NCI-H2227 (cell line): ENCODE results near the gene BASP1.
"Not testable (repeated sequence)": the region's sequence is repeated elsewhere in the genome, so short reads cannot be mapped to it uniquely, and the experiment has no call there.

Experiments used
- DNase-seq: peaks from one replicate; lab custom pipeline; 2025; ENCODE audit not compliant: unreplicated experiment; lab: John Stamatoyannopoulos, UW

Gene BASP1

DNA sequence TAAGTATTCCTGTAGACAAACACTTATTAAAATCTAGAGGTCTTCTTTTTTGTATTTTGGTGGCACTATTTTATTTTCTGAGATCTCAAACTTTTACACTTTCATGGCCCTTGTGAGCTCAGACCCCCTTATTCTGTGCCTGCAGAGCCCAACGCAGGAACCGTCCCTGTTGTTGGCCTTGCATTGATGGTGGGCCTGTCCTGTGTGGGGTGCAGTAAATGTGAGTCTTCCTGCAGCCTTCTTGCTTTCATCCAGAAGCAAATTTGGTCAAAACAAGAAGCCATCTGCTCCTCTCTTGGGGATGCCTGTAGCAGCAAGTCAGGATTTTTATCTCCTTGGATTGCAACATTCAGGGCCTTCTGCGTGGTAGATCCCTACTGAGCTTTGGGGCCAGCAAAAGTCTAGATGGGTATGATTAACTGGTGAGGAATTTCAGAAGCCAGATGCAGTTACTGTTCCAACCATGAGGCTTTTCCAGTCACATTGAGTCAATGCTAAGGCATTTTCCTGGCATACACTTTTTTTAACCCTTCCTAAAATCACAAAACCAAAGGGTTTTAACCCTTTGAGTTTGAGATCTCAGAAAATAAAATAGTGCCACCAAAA lies 31.7 kb downstream of the BASP1 start:
- no peak for DNase-seq

DNA sequence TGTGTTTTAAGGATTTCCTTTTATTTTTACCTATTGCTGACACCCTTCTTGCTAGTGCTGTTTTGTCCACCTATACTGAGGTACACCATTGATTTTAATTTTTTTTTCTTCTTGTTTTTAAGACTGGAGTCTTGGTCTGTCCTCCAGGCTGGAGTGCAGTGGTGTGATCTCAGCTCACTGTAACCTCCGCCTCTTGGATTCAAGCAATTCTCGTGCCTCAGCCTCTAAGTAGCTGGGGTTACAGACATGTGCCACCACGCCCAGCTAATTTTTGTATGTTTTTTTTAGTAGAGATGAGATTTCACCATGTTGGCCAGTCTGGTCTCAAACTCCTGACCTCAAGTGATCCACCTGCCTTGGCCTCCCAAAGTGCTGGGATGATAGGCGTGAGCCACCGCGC lies 32.4 kb downstream of the BASP1 start:
- DNase-seq, result not testable (repeated sequence)

DNA sequence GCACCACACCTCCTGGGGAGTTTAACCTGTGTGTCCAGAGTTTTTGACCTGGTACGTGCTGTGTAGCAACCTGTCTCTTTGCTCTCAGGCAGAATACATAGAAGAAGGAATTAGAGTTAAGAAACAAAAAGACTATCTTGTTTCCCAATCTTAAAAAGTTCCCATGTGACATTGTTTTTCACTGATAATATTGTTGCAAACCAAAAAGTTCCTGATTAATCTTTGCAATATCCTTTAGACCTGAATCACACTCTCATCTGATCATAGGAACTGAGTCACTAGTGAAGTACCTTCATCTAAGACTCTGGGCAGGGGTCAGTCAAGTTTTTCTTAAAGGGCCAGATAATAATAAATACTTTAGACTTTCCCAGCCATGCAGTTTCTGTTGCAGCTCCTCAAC lies 35.1 kb downstream of the BASP1 start:
- DNase-seq, result no peak

DNA sequence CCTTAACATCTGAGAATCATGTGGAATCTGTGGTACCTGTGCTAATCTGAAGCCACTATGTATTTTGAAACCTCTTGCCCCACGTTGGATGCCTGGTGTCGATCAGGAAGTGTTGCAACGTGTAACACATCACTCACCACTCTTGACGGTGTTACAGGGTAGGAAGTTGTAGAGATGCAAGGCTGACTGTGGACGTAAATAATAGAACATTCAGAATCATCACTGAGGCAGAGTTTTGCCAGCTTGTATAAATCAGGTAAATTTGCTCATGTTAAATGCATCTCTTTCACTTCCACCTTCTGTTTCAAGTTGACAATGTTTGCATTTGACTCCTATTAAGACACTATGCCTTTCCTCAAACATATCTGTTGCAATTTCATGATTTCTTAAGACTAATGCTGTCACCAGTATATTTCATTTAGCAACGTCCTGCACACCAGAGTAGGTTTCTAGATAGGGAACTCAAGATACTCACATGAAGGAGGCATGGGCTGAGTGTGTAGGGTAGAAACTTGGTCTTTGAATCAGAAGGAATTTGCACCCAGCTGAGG lies 38.1 kb downstream of the BASP1 start:
- no peak for DNase-seq

DNA sequence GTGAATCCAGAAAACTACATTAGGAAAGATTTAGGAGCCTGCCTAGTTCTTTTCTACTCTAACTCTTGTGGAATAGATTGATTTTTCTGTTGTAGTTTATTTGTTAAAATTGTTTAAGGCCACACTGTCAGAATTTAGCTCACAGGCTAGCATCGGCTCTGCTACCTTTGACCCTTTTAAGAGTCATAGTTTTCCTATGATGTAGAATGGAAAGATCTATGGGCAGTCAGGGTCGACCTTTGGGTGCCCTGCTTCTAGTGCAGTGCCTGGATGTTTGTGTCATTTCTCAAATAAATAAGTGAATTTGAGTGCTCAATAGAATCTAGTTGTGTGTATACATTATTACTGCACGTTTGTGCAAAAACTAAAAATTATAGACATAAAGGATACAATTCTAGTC lies 38.7 kb downstream of the BASP1 start:
- DNase-seq, result no peak

DNA sequence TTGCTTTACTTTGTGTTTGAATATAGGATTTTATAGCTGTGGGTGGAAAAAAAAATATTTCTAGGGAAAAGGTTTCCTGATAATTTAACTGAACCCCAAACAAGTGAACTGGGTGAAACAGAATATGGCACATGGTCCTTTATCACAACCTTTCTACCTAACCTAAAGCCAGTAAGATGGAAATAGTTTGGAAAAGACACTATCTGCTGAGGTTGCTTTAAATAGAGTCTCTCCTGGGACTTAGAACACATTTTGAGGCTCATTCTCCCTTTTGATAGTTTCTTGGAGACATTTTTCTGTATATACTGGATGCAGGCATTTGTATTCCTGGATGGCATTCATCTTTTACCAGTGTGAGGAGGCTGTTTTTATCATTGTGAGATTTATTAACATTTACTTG lies 39.4 kb downstream of the BASP1 start:
- no peak for DNase-seq

DNA sequence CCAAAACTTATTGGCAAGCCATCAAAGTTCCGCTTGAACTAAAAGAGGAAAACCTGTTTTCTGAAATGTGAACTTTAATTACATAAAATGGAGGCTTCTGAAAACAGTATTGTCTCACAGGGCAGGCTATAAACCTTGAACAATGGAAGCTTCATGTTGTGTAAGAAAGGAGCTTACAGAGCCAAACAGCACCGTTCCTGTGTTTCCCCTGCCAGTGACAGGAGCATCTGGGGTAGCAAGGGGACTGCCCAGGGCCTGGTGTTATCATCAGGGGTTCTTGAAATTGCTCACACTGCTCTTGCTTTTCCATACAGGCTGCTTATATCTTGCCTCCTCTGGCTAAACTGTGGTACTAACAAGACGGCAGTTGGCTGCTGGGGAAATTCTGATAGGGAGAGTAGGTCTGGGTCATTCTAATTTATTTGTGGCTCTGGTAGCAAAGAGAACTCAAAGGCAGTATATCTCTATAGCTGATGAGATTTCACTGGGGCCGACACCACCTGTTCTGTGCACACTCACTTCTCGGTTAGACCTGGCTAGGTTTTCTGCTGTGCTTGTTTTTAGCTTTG lies 40.4 kb downstream of the BASP1 start:
- DNase-seq, result no peak

DNA sequence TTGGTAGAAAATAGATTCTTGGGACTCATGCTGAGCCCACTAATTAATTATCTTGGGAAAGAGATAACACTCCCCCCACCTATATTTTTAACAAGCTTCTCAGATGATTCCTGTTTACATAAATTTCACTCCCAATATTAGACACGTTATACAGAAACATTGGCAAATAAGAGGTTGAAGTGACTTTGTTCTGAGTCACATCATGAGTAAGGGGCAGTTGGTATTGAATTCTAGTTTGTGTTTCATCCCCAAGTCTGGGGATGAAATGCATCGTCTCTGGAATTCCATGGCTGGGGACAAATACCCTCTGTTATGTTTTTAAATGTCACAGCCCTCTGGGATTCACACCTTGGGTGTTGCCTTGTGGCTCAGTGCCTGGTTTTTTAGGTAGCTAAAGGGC lies 41.0 kb downstream of the BASP1 start:
- DNase-seq, result no peak

DNA sequence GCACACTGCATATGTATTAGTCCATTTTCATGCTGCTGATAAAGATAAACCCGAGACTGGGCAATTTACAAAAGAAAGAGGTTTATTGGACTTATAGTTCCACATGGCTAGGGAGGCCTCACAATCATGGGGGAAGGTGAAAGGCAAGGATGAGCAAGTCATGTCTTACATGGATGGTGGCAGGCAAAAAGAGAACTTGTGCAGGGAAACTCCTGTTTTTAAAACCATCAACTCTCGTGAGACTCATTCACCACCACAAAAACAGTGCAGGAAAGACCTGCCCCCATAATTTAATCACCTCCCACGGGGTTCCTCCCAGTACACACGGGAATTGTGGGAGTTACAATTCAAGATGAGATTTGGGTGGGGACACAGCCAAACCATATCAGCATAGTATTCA lies 41.6 kb downstream of the BASP1 start:
- not testable (repeated sequence) for DNase-seq

DNA sequence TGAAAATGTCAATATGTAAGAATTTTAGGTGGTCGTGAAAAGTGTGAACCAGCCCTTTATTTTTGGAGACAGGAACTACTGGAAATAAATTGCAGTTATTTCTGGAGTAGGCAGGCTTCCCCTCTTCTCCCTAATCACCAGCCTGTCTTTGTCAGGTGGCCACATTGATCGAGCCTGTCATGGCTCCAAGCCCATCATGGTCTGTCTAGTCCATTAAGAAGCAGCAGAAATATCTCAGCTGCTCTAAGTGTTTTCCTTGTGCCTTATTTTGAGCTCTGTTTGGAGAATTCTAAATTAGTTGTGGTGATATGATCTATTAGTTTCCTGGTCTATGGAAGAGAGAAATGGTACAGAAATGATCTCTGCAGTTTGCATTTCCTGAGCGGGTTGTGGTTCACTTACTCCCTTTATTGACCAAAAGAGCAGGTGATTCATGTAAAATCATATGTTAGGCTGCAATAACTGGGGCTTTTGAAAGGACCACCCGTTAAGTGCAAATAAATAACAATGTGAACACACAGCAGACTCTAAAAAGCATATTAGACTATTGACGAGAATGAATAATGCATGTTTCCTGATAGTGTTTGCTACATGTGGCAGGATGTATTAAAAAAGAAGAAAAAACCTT lies 42.3 kb downstream of the BASP1 start:
- no peak for DNase-seq

DNA sequence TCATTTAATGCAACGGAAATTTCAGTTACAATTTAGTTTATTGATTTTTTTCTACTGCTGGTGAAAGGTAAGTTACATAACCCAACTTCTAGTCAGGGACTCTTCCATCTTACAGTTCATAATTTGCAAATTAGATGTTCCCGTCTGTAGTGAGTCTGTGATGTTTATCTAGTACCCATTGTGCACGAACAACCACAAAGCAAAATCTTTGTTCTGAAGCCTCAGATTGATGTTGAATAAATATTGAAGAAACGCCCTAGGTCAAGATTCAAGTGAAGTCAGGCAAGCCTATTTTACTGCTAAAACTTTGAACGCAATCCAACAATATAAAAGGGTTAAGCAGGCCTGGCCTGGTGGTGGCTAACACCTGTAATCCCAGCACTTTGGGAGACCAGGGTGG lies 43.1 kb downstream of the BASP1 start:
- no peak for DNase-seq

DNA sequence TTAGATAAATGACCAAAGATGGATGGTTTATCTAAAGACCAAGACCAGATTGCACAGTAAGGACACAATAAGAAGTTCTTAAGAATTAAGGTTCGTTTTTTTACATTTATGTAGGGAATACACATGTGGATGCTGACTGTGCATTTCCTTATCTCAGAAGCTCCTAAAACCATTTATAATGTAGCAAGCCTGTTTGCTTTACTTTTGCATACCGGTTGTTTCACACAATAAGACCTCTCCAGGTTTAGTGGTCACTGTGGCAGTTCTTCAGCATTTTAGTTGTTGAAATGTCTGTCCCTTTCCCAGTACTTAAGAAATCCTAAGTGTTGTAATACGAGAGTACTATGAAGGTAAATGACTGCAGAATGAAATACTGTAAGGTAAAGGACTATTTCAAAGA lies 43.6 kb downstream of the BASP1 start:
- DNase-seq, result no peak

DNA sequence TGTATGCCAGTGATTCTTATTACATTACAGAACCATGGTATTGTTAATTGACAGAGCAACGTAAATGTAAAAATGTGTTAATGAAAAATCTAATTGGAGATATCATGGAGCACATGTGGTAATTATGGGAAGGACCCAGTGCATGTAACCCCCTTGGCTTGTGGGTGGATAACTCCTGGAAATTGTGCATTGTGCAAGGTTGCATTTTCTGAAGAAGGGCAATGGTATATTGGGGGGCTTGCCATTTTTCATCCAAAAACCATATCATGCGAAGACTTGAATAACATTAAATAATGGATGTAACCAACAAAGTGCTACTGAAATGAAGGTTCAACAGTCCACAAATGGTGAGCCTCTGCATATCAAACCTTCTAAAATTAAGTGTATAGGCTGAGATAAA lies 47.6 kb downstream of the BASP1 start:
- DNase-seq, result no peak

DNA sequence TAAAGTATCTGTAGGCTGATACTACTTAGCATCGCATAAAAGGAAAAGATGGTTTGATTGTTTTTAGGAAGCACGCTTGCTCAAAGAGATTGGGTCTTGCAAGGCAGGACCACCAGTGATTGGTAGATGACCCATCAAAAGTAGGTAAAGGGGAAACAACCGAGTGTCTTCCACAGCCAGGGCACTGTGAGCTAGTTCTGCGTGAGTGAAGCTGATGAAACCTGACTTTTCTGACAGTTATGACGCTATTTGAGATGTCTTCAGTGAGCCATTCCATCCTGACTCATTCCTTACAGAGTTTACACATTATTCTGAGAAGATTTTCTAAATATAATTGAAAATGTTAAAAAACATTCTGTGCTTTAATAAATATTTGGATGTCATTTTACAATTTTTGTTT lies 49.7 kb downstream of the BASP1 start:
- no peak for DNase-seq

DNA sequence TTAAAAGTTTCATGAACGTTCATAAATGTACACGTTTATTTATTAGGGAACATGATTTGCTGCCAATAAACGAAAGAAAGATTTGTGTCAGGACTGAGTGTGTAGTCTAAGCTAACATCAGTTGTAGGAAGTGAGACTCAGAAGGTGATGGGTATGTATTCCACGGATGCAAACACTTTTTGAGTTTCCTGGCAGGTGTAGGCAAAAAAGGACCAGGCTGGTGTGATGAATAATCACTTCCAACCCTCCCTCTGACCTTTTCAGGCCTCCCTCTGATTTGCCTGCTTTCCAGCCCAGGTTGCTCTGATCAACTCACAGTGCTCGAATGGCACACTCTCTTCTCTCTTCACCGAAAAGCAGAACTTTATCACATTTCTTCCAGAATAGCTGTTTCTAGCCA lies 51.8 kb downstream of the BASP1 start:
- no peak for DNase-seq

DNA sequence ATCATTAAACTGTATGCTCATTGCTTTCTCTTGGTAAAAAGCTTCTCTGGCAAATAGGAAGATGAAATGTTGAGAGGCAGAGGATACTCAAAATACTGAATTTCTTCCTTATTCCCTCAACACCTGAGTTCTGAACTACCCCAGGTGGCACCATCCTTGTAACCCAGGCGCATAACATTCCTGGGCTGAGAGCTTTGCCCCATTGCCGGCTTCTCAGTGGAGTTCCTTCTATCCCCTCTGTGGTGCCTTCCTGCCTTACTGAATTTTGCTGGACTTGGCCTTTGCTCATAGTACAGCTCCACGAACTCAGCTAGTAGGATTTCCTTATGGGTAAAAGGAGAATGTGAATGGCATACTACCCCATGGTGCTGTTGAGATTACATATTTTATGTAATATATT lies 54.7 kb downstream of the BASP1 start:
- no peak for DNase-seq

DNA sequence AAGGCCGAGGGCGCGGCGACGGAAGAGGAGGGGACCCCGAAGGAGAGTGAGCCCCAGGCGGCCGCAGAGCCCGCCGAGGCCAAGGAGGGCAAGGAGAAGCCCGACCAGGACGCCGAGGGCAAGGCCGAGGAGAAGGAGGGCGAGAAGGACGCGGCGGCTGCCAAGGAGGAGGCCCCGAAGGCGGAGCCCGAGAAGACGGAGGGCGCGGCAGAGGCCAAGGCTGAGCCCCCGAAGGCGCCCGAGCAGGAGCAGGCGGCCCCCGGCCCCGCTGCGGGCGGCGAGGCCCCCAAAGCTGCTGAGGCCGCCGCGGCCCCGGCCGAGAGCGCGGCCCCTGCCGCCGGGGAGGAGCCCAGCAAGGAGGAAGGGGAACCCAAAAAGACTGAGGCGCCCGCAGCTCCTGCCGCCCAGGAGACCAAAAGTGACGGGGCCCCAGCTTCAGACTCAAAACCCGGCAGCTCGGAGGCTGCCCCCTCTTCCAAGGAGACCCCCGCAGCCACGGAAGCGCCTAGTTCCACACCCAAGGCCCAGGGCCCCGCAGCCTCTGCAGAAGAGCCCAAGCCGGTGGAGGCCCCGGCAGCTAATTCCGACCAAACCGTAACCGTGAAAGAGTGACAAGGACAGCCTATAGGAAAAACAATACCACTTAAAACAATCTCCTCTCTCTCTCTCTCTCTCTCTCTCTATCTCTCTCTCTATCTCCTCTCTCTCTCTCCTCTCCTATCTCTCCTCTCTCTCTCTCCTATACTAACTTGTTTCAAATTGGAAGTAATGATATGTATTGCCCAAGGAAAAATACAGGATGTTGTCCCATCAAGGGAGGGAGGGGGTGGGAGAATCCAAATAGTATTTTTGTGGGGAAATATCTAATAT lies 58.1 kb downstream of the BASP1 start:
- no peak for DNase-seq

DNA sequence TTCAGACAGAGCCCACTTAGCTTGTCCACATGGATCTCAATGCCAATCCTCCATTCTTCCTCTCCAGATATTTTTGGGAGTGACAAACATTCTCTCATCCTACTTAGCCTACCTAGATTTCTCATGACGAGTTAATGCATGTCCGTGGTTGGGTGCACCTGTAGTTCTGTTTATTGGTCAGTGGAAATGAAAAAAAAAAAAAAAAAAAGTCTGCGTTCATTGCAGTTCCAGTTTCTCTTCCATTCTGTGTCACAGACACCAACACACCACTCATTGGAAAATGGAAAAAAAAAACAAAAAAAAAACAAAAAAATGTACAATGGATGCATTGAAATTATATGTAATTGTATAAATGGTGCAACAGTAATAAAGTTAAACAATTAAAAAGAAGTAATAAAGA lies 59.0 kb downstream of the BASP1 start:
- no peak for DNase-seq

DNA sequence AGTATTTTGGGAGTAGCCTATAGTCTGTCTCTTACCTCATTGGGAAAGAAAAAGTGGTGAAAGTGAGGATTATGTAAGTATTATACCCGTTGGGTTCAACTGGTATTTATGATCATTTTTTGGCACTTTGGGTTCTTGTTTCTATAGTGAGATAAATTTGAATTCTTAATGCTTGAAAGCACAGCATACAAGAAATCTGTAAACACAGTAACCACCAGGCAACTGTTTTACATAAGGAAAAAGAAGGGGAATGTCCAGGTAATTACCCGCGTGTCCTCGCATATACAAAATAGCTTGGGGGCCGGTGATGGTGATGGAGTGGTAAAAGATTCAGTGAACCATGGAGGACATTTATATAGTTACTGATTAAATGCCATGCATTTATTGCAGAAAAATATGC lies 60.5 kb downstream of the BASP1 start:
- no peak for DNase-seq

DNA sequence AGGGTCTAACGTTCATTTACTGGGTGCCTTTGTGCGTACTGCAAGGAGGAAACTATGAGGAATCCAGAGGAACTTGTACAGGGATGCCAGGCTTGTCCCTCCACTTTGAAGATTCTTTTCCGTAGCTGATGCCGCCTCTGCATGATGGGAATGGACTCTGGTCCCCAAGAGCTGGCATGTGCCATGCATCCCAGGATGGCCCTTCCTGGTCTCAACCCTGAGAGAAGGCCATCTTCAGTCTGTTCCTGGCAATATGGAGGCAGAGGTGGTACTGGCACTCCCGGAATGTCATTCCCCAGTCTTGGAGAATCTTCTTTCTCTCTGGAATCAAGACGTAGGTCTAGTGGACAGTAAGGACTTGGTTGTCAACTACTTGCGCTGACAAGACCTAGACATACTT lies 61.5 kb downstream of the BASP1 start:
- DNase-seq, result no peak

DNA sequence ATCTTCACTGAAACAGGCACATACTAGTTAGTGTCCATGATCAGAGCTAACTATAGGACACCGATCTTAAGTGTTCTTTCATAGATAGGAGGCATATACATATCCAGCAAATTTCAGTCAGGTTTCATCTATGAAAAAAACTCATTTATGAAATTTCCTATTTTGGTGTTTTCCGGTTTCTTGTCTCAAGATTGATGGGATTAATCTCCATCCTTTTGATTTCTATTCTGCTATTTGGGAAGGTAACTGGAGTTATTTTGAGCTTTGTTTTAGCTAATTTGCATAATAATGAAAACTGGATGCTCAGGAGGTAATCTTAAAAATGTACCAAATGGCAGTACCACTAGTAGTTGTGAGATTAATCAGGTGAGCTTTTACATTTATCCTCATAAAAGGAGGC lies 62.1 kb downstream of the BASP1 start:
- DNase-seq, result no peak
